Neuronal stem cell (in vitro differentiated cells): ENCODE measurements around the gene HOXC11.

Experiments used
- DNase-seq: peaks from one replicate; pipeline ENCODE4 v3.0.0-alpha.2; 2013; ENCODE audit warnings: low spot score
- H2AFZ ChIP-seq: one replicate; pipeline ENCODE4 v1.6.1; 2013; ENCODE audit warnings: mild to moderate bottlenecking, low read length, inconsistent platforms
- H2AK5ac ChIP-seq: 2 replicates; pipeline ENCODE4 v1.6.1; 2013; ENCODE audit warnings: low read depth, mild to moderate bottlenecking, inconsistent platforms, low read length, moderate library complexity, mixed read lengths
- H2BK120ac ChIP-seq: 2 replicates; pipeline ENCODE4 v1.6.1; 2013; ENCODE audit warnings: low read depth, mild to moderate bottlenecking, inconsistent platforms, low read length, moderate library complexity, mixed read lengths
- H2BK12ac ChIP-seq: one replicate; pipeline ENCODE4 v1.6.1; 2013; ENCODE audit warnings: low read length, inconsistent platforms
- H2BK15ac ChIP-seq: 2 replicates; pipeline ENCODE4 v1.6.1; 2013; ENCODE audit warnings: mild to moderate bottlenecking, low read length, inconsistent platforms, mixed read lengths
- H2BK5ac ChIP-seq: one replicate; pipeline ENCODE4 v1.6.1; 2013; ENCODE audit warnings: inconsistent platforms, mild to moderate bottlenecking, low read length, moderate library complexity
- H3K14ac ChIP-seq: one replicate; pipeline ENCODE4 v1.6.1; 2013; ENCODE audit warnings: low read length, inconsistent platforms
- H3K18ac ChIP-seq: 2 replicates; pipeline ENCODE4 v1.6.1; 2013; ENCODE audit warnings: low read length, inconsistent platforms
- H3K23ac ChIP-seq: 2 replicates; pipeline ENCODE4 v1.6.1; 2013; ENCODE audit warnings: low read depth, mild to moderate bottlenecking, mixed read lengths, low read length, inconsistent platforms; ENCODE audit not compliant: poor library complexity
- H3K27ac ChIP-seq: replicated peaks from 3 replicates; pipeline ENCODE4 v1.5.1; 2013; ENCODE audit warnings: low read length, inconsistent platforms
- H3K27me3 ChIP-seq, 3 experiments: 2 replicates each; pipeline ENCODE4 v1.6.1; 2013; ENCODE audit warnings: low read length in 3 of 3, mild to moderate bottlenecking in 2 of 3, inconsistent platforms in 1 of 3, low read depth in 1 of 3, mixed read lengths in 1 of 3, moderate library complexity in 1 of 3; ENCODE audit not compliant: control insufficient read depth in 3 of 3, insufficient read depth in 3 of 3
- H3K36me3 ChIP-seq, 2 donors: replicated peaks in 1 of 2; 2 replicates each; pipeline ENCODE4 v1.6.1; 2013; ENCODE audit warnings: low read length in 2 of 2; ENCODE audit not compliant: control insufficient read depth in 2 of 2, insufficient read depth in 2 of 2
- H3K4ac ChIP-seq: 2 replicates; pipeline ENCODE4 v1.6.1; 2013; ENCODE audit warnings: inconsistent platforms, mild to moderate bottlenecking, low read length, moderate library complexity
- H3K4me1 ChIP-seq, 2 donors: 1 replicate in 1 of 2; 2 replicates in 1 of 2; pipeline ENCODE4 v1.6.1; 2013; ENCODE audit warnings: low read length in 2 of 2, low read depth in 1 of 2; ENCODE audit not compliant: control insufficient read depth in 2 of 2, insufficient read depth in 1 of 2
- H3K4me2 ChIP-seq: one replicate; pipeline ENCODE4 v1.6.1; 2013; ENCODE audit warnings: mild to moderate bottlenecking, low read length, inconsistent platforms; ENCODE audit not compliant: insufficient read depth, poor library complexity, severe bottlenecking
- H3K4me3 ChIP-seq, 2 donors: 2 replicates each; pipeline ENCODE4 v1.5.1; 2013; ENCODE audit warnings: low read length in 2 of 2, mild to moderate bottlenecking in 2 of 2, inconsistent platforms in 1 of 2, moderate library complexity in 1 of 2
- H3K79me1 ChIP-seq: one replicate; pipeline ENCODE4 v1.6.1; 2013; ENCODE audit warnings: low read depth, mild to moderate bottlenecking, inconsistent platforms, low read length, moderate library complexity
- H3K9ac ChIP-seq: one replicate; pipeline ENCODE4 v1.6.1; 2013; ENCODE audit warnings: mild to moderate bottlenecking, low read depth, low read length, inconsistent platforms; ENCODE audit not compliant: poor library complexity
- H3K9me3 ChIP-seq, 2 donors: replicated peaks in 1 of 2; 2 replicates each; pipeline versions ENCODE3 to v1.6.1; 2013; ENCODE audit warnings: low read length in 2 of 2, mild to moderate bottlenecking in 2 of 2, inconsistent platforms in 1 of 2, low read depth in 1 of 2, mixed read lengths in 1 of 2, moderate library complexity in 1 of 2; ENCODE audit not compliant: control insufficient read depth in 2 of 2, insufficient read depth in 1 of 2
- H4K8ac ChIP-seq: one replicate; pipeline ENCODE4 v1.6.1; 2013; ENCODE audit warnings: low read depth, mild to moderate bottlenecking, inconsistent platforms, low read length, moderate library complexity
- H4K91ac ChIP-seq: one replicate; pipeline ENCODE4 v1.6.1; 2013; ENCODE audit warnings: low read length, low read depth, mild to moderate bottlenecking, inconsistent platforms; ENCODE audit not compliant: poor library complexity
- WGBS, 2 donors: extraction: QIAGEN DNeasy Blood & Tissue Kit; methylation state at CpG; one replicate each; pipeline ENCODE4 v1.1.7; 2013; ENCODE audit warnings: missing lambda C conversion rate in 2 of 2, mixed read lengths in 1 of 2; ENCODE audit not compliant: insufficient read length in 2 of 2, insufficient replicate concordance in 1 of 2; ENCODE audit errors: extremely low coverage in 2 of 2; 5-methylcytosine and 5-hydroxymethylcytosine counted together

The HOXC11 gene

DNA sequence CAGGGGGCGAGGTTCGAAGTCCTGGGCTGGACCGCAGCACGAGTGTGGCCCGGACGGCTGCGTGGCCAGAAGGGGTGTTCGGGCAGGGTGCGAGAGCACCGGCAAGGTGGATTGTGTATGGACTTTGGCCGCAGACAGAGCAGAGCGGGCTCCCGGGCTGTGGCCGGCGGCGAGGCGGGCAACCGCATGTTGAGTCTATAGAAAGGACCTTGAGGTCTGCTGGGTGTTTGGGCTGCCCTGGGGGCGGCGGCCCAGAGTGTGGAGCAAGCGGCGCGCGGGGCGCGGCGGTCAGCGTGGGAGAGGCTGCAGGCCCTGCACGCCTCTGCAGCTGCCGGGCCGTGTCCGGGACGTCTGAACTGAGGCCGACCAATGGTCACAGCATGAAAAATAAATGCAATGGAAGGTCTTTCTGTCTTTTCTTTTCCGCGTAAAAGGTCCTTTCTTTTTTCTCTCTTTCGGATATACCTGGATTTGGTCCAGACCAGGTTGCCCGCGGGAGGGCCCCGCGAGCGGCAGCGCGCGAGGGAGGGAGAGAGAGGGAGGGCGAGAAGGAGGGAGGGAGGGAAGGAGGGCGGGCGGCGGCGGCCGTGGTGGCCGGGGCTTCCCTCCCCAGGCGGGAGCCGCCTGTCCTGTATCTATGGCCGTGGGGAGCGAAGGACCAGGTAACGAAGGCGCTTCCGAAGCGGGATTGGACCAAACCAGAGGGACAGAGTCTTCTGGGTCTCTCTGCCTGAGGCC lies 21.5 kb downstream of the HOXC11 start:
- no peak overlapping the region for H3K4me3 ChIP-seq
- H3K4me1 ChIP-seq = no peaks in the 10 kb centered on the region
- H4K91ac ChIP-seq = no peak overlapping the region
- no peak overlapping the region for H3K9ac ChIP-seq
- H3K4me2 ChIP-seq = no peak overlapping the region
- H2BK15ac ChIP-seq = no peak overlapping the region
- H3K18ac ChIP-seq = peak overlapping the region; percentile 29
- no peak overlapping the region for H3K14ac ChIP-seq
- peaks cover 82 to 100% (median 100%) of the 10 kb centered on the region in 3 experiments for H3K27me3 ChIP-seq
- no peak overlapping the region for H2BK120ac ChIP-seq
- H2AFZ ChIP-seq = peak overlapping the region; percentile 90
- no CpG with 5 or more reads among the region's 60 CpGs for WGBS, 2 donors
- no peak overlapping the region for H3K4ac ChIP-seq
- no peaks in the 10 kb centered on the region for H3K79me1 ChIP-seq
- H3K23ac ChIP-seq = peak overlapping the region; percentile 90
- no peaks in the 10 kb centered on the region for H3K36me3 ChIP-seq
- H3K9me3 ChIP-seq = peaks cover 0 to 4% of the 10 kb centered on the region in 2 donors
- H2BK5ac ChIP-seq = no peak overlapping the region
- no peak overlapping the region for H3K27ac ChIP-seq
- H2AK5ac ChIP-seq = no peak overlapping the region
- no peak overlapping the region for H4K8ac ChIP-seq
- no peak overlapping the region for H2BK12ac ChIP-seq
- no peak for DNase-seq

DNA sequence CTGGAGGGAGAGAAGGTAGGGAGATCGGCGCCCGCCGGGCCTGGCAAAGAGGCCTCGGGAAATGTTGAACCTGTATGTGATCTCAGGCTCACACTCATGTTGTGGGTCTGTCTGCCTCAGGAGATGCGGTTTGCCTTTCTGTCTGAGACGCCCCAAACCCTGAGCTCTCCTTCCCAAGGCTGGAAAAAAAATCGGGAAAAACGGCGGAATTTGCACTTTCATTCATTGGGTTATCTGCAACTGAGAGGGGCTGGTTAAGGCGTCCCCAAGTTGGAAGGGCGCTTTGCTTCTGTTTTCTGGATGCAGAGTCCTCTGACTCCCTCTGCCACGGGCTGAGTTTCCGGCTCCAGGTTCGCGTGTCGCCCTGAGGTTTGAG lies 22.1 kb downstream of the HOXC11 start:
- Histone ChIP-seq H2BK12ac (no peak overlapping the region), H3K4me2 (no peak overlapping the region), H2AFZ (peak overlapping the region; percentile 90), H2AK5ac (no peak overlapping the region), H2BK15ac (no peak overlapping the region), H3K23ac (peak overlapping the region; percentile 82), H3K4ac (no peak overlapping the region), H4K8ac (no peak overlapping the region), H2BK5ac (no peak overlapping the region), H3K14ac (no peak overlapping the region), H4K91ac (no peak overlapping the region), H3K27ac (no peak overlapping the region), H2BK120ac (no peak overlapping the region), H3K27me3 (peaks cover 84 to 100% (median 100%) of the 10 kb centered on the region in 3 experiments), H3K9ac (no peak overlapping the region), H3K36me3 (no peaks in the 10 kb centered on the region), H3K18ac (no peak overlapping the region), H3K9me3 (peaks cover 0 to 4% of the 10 kb centered on the region in 2 donors), H3K79me1 (no peaks in the 10 kb centered on the region), H3K4me1 (no peaks in the 10 kb centered on the region), H3K4me3 (no peak overlapping the region)
- no CpG with 5 or more reads among the region's 17 CpGs for WGBS, 2 donors
- no peak for DNase-seq

DNA sequence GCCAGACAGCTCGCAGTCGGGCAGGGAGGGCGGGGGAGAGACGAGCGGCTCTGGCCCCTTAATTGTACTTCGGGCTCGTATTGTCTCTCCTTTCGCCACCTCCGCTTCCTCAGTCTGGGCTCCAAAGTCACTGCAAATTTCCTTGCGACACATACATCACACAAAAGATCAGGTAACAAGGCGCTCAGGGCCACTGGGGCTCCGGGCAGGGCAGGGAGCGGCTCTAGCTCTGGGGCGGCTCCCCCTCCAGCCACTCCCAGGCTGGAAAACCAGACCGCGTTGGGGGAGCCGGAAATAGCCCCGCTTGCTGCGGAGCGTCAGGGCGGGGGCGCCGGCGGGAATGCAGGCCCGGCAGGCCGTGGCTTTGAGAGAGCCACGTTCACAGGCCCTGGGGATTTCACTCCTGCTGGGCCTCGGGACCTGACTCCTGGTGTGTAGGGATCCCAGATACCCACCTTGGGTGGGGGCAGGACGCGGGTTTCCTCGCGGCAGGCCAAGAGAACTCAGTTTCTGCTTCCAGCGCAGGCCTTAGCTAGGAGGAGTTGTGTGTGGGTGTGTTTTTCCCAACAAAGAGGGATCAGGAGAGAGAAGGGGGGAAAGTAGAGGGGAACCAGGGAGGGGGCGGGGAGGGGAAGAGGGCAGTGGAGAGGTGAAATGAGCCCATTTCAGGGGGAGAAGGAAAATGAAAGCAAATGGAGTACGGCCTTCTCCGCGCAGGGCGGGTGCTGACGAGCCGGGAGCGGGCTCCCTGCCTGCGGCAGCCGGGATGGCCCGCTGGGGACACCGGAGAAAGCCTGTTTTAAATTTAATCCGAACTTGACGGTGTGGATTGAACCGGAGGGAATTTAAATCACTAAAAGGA lies 22.7 kb downstream of the HOXC11 start:
- Histone ChIP-seq H2BK120ac (no peak overlapping the region), H3K18ac (no peak overlapping the region), H3K27me3 (peaks cover 87 to 100% (median 100%) of the 10 kb centered on the region in 3 experiments), H3K23ac (peak overlapping the region; percentile 82), H3K4me1 (no peaks in the 10 kb centered on the region), H3K14ac (no peak overlapping the region), H2AK5ac (no peak overlapping the region), H3K9me3 (peaks cover 0 to 6% of the 10 kb centered on the region in 2 donors), H3K4ac (no peak overlapping the region), H3K4me3 (peak overlapping the region in 1 of 2 donors; percentile 28), H3K79me1 (no peaks in the 10 kb centered on the region), H2AFZ (peak overlapping the region; percentile 90), H2BK5ac (no peak overlapping the region), H3K9ac (no peak overlapping the region), H3K4me2 (no peak overlapping the region), H3K27ac (no peak overlapping the region), H4K8ac (no peak overlapping the region), H2BK12ac (no peak overlapping the region), H2BK15ac (no peak overlapping the region), H4K91ac (no peak overlapping the region), H3K36me3 (no peaks in the 10 kb centered on the region)
- no CpG with 5 or more reads among the region's 48 CpGs for WGBS, 2 donors
- DNase-seq = no peak
